H9 (cell line): ENCODE measurements around the gene NAGA. TPM values are rescaled to one million over a fixed set of nuclear protein-coding genes. Genes with fewer than 3 reads are reported as not detected.

Source experiments
- DNase-seq: peaks from one replicate; pipeline ENCODE4 v3.0.0-alpha.2; 2017
- H2AFZ ChIP-seq: one replicate; pipeline ENCODE4 v1.6.1; 2013; ENCODE audit warnings: mild to moderate bottlenecking, low read length, control low read depth, moderate library complexity
- H2AK5ac ChIP-seq: 2 replicates; pipeline ENCODE4 v1.6.1; 2013; ENCODE audit warnings: low read length, control low read depth, mixed read lengths; ENCODE audit not compliant: insufficient read length
- H2BK120ac ChIP-seq: one replicate; pipeline ENCODE4 v1.6.1; 2013; ENCODE audit warnings: low read depth, mild to moderate bottlenecking, low read length, control low read depth, inconsistent platforms; ENCODE audit not compliant: poor library complexity, severe bottlenecking
- H2BK12ac ChIP-seq: 2 replicates; pipeline ENCODE4 v1.6.1; 2013; ENCODE audit warnings: low read length, control low read depth, mixed read lengths, low read depth; ENCODE audit not compliant: insufficient read length
- H2BK15ac ChIP-seq: 2 replicates; pipeline ENCODE4 v1.6.1; 2013; ENCODE audit warnings: low read depth, low read length, control low read depth
- H2BK20ac ChIP-seq: one replicate; pipeline ENCODE4 v1.6.1; 2013; ENCODE audit warnings: low read depth, mild to moderate bottlenecking, low read length, control low read depth, inconsistent platforms; ENCODE audit not compliant: poor library complexity, severe bottlenecking
- H2BK5ac ChIP-seq: 2 replicates; pipeline ENCODE4 v1.6.1; 2013; ENCODE audit warnings: low read length, control low read depth, mixed read lengths; ENCODE audit not compliant: insufficient read length
- H3K14ac ChIP-seq: 2 replicates; pipeline ENCODE4 v1.6.1; 2013; ENCODE audit warnings: low read length, control low read depth; ENCODE audit not compliant: insufficient read depth
- H3K18ac ChIP-seq: 2 replicates; pipeline ENCODE4 v1.6.1; 2013; ENCODE audit warnings: low read depth, mild to moderate bottlenecking, mixed read lengths, low read length, control low read depth; ENCODE audit not compliant: insufficient read length
- H3K23ac ChIP-seq: 2 replicates; pipeline ENCODE4 v1.6.1; 2013; ENCODE audit warnings: low read length, control low read depth, mixed read lengths, low read depth; ENCODE audit not compliant: insufficient read length
- H3K23me2 ChIP-seq: 2 replicates; pipeline ENCODE4 v1.6.1; 2013; ENCODE audit warnings: low read depth, mild to moderate bottlenecking, mixed read lengths, low read length, control low read depth; ENCODE audit not compliant: insufficient read length, poor library complexity, severe bottlenecking
- H3K27ac ChIP-seq: 2 replicates; pipeline ENCODE4 v1.5.1; 2013; ENCODE audit warnings: low read length, control low read depth, mixed read lengths, low read depth; ENCODE audit not compliant: insufficient read length
- H3K27me3 ChIP-seq: 2 replicates; pipeline ENCODE4 v1.6.1; 2013; ENCODE audit warnings: low read length, control low read depth, inconsistent platforms; ENCODE audit not compliant: insufficient read depth
- H3K4ac ChIP-seq: 2 replicates; pipeline ENCODE4 v1.6.1; 2013; ENCODE audit warnings: low read depth, mild to moderate bottlenecking, control low read depth, inconsistent platforms, low read length, moderate library complexity
- H3K4me1 ChIP-seq: 2 replicates; pipeline ENCODE4 v1.6.1; 2013; ENCODE audit warnings: low read length, control low read depth, inconsistent platforms; ENCODE audit not compliant: insufficient read depth
- H3K4me2 ChIP-seq: 2 replicates; pipeline ENCODE4 v1.6.1; 2013; ENCODE audit warnings: low read length, control low read depth, mixed read lengths; ENCODE audit not compliant: insufficient read length, insufficient read depth
- H3K56ac ChIP-seq: 2 replicates; pipeline ENCODE4 v1.6.1; 2013; ENCODE audit warnings: low read depth, mild to moderate bottlenecking, mixed read lengths, low read length, control low read depth; ENCODE audit not compliant: insufficient read length
- H3K79me1 ChIP-seq: 2 replicates; pipeline ENCODE4 v1.6.1; 2013; ENCODE audit warnings: low read depth, mild to moderate bottlenecking, moderate library complexity, low read length, control low read depth, inconsistent platforms; ENCODE audit not compliant: insufficient read depth, poor library complexity, severe bottlenecking
- H3K79me2 ChIP-seq: 2 replicates; pipeline ENCODE4 v1.6.1; 2013; ENCODE audit warnings: low read length, control low read depth, inconsistent platforms; ENCODE audit not compliant: insufficient read depth
- H3K9ac ChIP-seq: 2 replicates; pipeline ENCODE4 v1.6.1; 2013; ENCODE audit warnings: low read length, control low read depth, mixed read lengths; ENCODE audit not compliant: insufficient read length; ENCODE audit errors: extremely low read depth
- H3K9me3 ChIP-seq: one replicate; pipeline ENCODE4 v1.6.1; 2013; ENCODE audit warnings: low read depth, low read length, inconsistent platforms; ENCODE audit not compliant: control insufficient read depth
- H3T11ph ChIP-seq: one replicate; pipeline ENCODE4 v1.6.1; 2013; ENCODE audit warnings: mild to moderate bottlenecking, low read length, control low read depth, inconsistent platforms
- H4K20me1 ChIP-seq: one replicate; pipeline ENCODE4 v1.6.1; 2013; ENCODE audit not compliant: control insufficient read depth, insufficient read length, insufficient read depth
- H4K5ac ChIP-seq: 2 replicates; pipeline ENCODE4 v1.6.1; 2013; ENCODE audit warnings: low read depth, mild to moderate bottlenecking, mixed read lengths, low read length, control low read depth; ENCODE audit not compliant: insufficient read length
- H4K8ac ChIP-seq: replicated peaks from 2 replicates; pipeline ENCODE4 v1.6.1; 2013; ENCODE audit warnings: low read length, control low read depth, mixed read lengths, low read depth; ENCODE audit not compliant: insufficient read length
- H4K91ac ChIP-seq: 2 replicates; pipeline ENCODE4 v1.6.1; 2013; ENCODE audit warnings: low read depth, mild to moderate bottlenecking, moderate library complexity, mixed read lengths, low read length, control low read depth; ENCODE audit not compliant: insufficient read length
- H3K27ac Mint-ChIP-seq, 3 experiments: 2 replicates in 2 of 3; 3 replicates in 1 of 3; pipeline ENCODE4 v1.8.0; 2020 to 2021; ENCODE audit warnings: mixed read lengths in 3 of 3, mild to moderate bottlenecking in 1 of 3, moderate library complexity in 1 of 3
- H3K27me3 Mint-ChIP-seq: 2 replicates; pipeline ENCODE4 v1.8.0; 2021; ENCODE audit warnings: low read depth, mild to moderate bottlenecking, moderate library complexity, mixed read lengths
- H3K36me3 Mint-ChIP-seq, 3 experiments: 2 replicates in 2 of 3; 3 replicates in 1 of 3; pipeline ENCODE4 v1.8.0; 2020 to 2021; ENCODE audit warnings: low read depth in 3 of 3, mixed read lengths in 3 of 3; ENCODE audit not compliant: insufficient read depth in 1 of 3
- H3K4me1 Mint-ChIP-seq, 2 experiments: 2 replicates each; pipeline ENCODE4 v1.8.0; 2020; ENCODE audit warnings: mixed read lengths in 2 of 2
- H3K4me3 Mint-ChIP-seq, 2 experiments: 2 replicates in 1 of 2; 3 replicates in 1 of 2; pipeline ENCODE4 v1.8.0; 2020 to 2021; ENCODE audit warnings: mild to moderate bottlenecking in 2 of 2, mixed read lengths in 2 of 2, moderate library complexity in 1 of 2
- H3K9me3 Mint-ChIP-seq, 2 experiments: 2 replicates in 1 of 2; 3 replicates in 1 of 2; pipeline ENCODE4 v1.8.0; 2020; ENCODE audit warnings: mild to moderate bottlenecking in 2 of 2, mixed read lengths in 2 of 2, moderate library complexity in 1 of 2
- WGBS: extraction: QIAGEN DNeasy Blood & Tissue Kit; methylation state at CpG from one replicate; pipeline ENCODE4 v1.1.7; 2013; ENCODE audit warnings: missing lambda C conversion rate, low lambda C conversion rate, mixed read lengths; ENCODE audit not compliant: insufficient read length; ENCODE audit errors: extremely low coverage; 5-methylcytosine and 5-hydroxymethylcytosine counted together
- total RNA-seq: library from RNA; stranded (reverse); gene quantifications from 2 replicates; pipeline ENCODE4 v1.2.1, GENCODE V29; 2021
- TF ChIP-seq, protein P1 (sequence below): fragments of 200-600 bp; sonication (generic); conservative IDR thresholded peaks from 3 replicates; pipeline ENCODE4 v1.8.0; 2021; ENCODE audit warnings: antibody characterized with exemption, mild to moderate bottlenecking

NAGA gene
- total RNA-seq, 1 experiment from 2014 or later, result 16.1 TPM

DNA sequence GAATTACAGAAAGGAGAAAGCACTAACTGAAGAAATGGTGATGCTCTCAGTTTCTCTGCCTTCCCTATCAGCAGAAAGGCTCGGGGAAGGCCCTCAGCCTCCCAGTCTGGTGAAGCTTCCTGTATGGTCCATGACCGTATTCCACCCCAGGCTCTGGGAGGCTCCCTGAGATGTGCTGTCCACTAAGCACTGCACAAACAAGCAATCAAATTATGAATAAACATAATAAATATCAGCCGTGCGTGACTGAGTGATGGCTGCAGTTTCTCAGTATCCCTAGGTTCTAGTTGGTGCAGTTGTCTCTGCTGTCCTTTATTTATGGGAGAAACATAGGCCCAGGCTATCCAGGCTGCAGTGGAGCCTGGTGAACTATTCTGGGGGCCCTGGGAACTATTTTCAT lies 12.5 kb upstream of the NAGA start:
- no peak overlapping the region for H4K8ac ChIP-seq
- no peaks in the 10 kb centered on the region for H3K27me3 ChIP-seq
- H3K36me3 Mint-ChIP-seq, result peaks cover 28 to 51% (median 42%) of the 10 kb centered on the region in 3 experiments
- no peak overlapping the region for H3K14ac ChIP-seq
- no peaks in the 10 kb centered on the region for H4K20me1 ChIP-seq
- H3K4me3 Mint-ChIP-seq, result no peak overlapping the region
- peaks cover 12 to 16% of the 10 kb centered on the region in 2 experiments; a peak in 3 of 4 replicates for H3K4me1 Mint-ChIP-seq
- no peaks in the 10 kb centered on the region for H3K27me3 Mint-ChIP-seq
- peaks cover 6% of the 10 kb centered on the region for H3K23me2 ChIP-seq
- no peak overlapping the region for H4K91ac ChIP-seq
- no peaks in the 10 kb centered on the region for H3K79me2 ChIP-seq
- H3K9me3 ChIP-seq, result no peaks in the 10 kb centered on the region
- H3K18ac ChIP-seq, result no peak overlapping the region
- H2AK5ac ChIP-seq, result no peak overlapping the region
- H3K4ac ChIP-seq, result no peak overlapping the region
- no peak overlapping the region for H3K23ac ChIP-seq
- no peak overlapping the region for H2BK12ac ChIP-seq
- H3K4me2 ChIP-seq, result no peak overlapping the region
- no peak overlapping the region; a peak in 1 of 7 replicates for H3K27ac Mint-ChIP-seq
- H3K9ac ChIP-seq, result no peak overlapping the region
- H2BK15ac ChIP-seq, result no peak overlapping the region
- no peaks in the 10 kb centered on the region; a peak in 1 of 5 replicates for H3K9me3 Mint-ChIP-seq
- H2BK120ac ChIP-seq, result no peak overlapping the region
- no peak overlapping the region for H4K5ac ChIP-seq
- DNase-seq, result no peak
- H3K27ac ChIP-seq, result no peak overlapping the region
- H3K4me1 ChIP-seq, result no peaks in the 10 kb centered on the region
- no peak overlapping the region for H3T11ph ChIP-seq
- H2BK20ac ChIP-seq, result no peak overlapping the region
- H3K56ac ChIP-seq, result no peak overlapping the region
- WGBS, result no CpG with 5 or more reads among the region's 4 CpGs
- H3K79me1 ChIP-seq, result no peaks in the 10 kb centered on the region
- TF ChIP-seq, protein P1, sequence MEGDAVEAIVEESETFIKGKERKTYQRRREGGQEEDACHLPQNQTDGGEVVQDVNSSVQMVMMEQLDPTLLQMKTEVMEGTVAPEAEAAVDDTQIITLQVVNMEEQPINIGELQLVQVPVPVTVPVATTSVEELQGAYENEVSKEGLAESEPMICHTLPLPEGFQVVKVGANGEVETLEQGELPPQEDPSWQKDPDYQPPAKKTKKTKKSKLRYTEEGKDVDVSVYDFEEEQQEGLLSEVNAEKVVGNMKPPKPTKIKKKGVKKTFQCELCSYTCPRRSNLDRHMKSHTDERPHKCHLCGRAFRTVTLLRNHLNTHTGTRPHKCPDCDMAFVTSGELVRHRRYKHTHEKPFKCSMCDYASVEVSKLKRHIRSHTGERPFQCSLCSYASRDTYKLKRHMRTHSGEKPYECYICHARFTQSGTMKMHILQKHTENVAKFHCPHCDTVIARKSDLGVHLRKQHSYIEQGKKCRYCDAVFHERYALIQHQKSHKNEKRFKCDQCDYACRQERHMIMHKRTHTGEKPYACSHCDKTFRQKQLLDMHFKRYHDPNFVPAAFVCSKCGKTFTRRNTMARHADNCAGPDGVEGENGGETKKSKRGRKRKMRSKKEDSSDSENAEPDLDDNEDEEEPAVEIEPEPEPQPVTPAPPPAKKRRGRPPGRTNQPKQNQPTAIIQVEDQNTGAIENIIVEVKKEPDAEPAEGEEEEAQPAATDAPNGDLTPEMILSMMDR, result no peak
- H2BK5ac ChIP-seq, result no peak overlapping the region
- H2AFZ ChIP-seq, result no peak overlapping the region
